Cardiac muscle cell (in vitro differentiated cells and primary cell): Measurements from ENCODE around the gene MPEG1. TPM values are rescaled to one million over a fixed set of nuclear protein-coding genes. Genes with fewer than 3 reads are reported as not detected.

Source experiments
- DNase-seq, 2 donors: peaks; one replicate each; pipeline versions ENCODE4 v3.0.0 to v3.0.0-alpha.2; 2010 to 2017; ENCODE audit warnings: low read depth in 1 of 2, low spot score in 1 of 2
- H3K27ac ChIP-seq: fragments of 200-600 bp; sonication (generic); 2 replicates; pipeline ENCODE4 v1.5.1; 2016
- H3K27me3 ChIP-seq: fragments of 200-600 bp; sonication (generic); 2 replicates; pipeline ENCODE4 v1.6.0; 2016; ENCODE audit warnings: control low read depth
- H3K36me3 ChIP-seq: fragments of 200-600 bp; sonication (generic); 2 replicates; pipeline ENCODE4 v1.5.1; 2016; ENCODE audit warnings: control low read depth
- H3K4me1 ChIP-seq: fragments of 200-600 bp; sonication (generic); 2 replicates; pipeline ENCODE4 v1.8.1; 2017; ENCODE audit warnings: low read depth, mild to moderate bottlenecking, mixed run types
- H3K4me3 ChIP-seq: fragments of 200-600 bp; sonication (generic); 2 replicates; pipeline ENCODE4 v1.5.1; 2016; ENCODE audit warnings: mild to moderate bottlenecking
- H3K9me3 ChIP-seq: fragments of 200-600 bp; sonication (generic); 2 replicates; pipeline ENCODE4 v1.5.1; 2017; ENCODE audit warnings: low read depth, mild to moderate bottlenecking, control low read depth
- CTCF ChIP-seq: IDR thresholded peaks from 2 replicates; pipeline ENCODE4 v1.5.1; 2012; ENCODE audit warnings: low read depth, mild to moderate bottlenecking, low read length
- polyA plus RNA-seq: library from polyadenylated mRNA; unstranded; fragments of >200 nt; fragmentation: Nextera tagmentation; extraction: Ambion mirVana; gene quantifications from 2 replicates; pipeline ENCODE4 v1.2.1, GENCODE V29; 2016
- total RNA-seq: library from RNA; depleted of rRNA; stranded (reverse); fragments of >200 nt; gene quantifications from 2 replicates; pipeline ENCODE4 v1.2.3, GENCODE V29; 2016

Gene MPEG1
- not detected in 2 replicates for total RNA-seq
- not detected in 2 replicates for polyA plus RNA-seq

- Histone ChIP-seq H3K27me3 (no peaks in the 10 kb centered on the region), H3K27ac (no peak within 1 kb of the TSS), H3K4me1 (no peaks in the 10 kb centered on the region), H3K4me3 (no peak within 1 kb of the TSS), H3K36me3 (no peaks in the 10 kb centered on the region), H3K9me3 (no peaks in the 10 kb centered on the region)
- no peak for TF ChIP-seq CTCF
- DNase-seq: no peak
Measured at GRCh38 chr11:59212744-59213631, at the start of gene MPEG1. Gene MPEG1, minus strand, starts transcription at chr11:59212927. Its CDS starts 62 bp downstream, at chr11:59212865.

GRCh38 chr11:59262177-59262818 lies 49.6 kb upstream of the MPEG1 start:
- no peaks in the 10 kb centered on the region for H3K36me3 ChIP-seq
- H3K4me3 ChIP-seq: no peak overlapping the region
- H3K9me3 ChIP-seq: no peaks in the 10 kb centered on the region
- H3K4me1 ChIP-seq: peaks cover 7% of the 10 kb centered on the region
- no peaks in the 10 kb centered on the region for H3K27me3 ChIP-seq
- no peak for DNase-seq
- TF ChIP-seq CTCF: no peak
- H3K27ac ChIP-seq: no peak overlapping the region

GRCh38 chr11:59261150-59261549 lies 48.4 kb upstream of the MPEG1 start:
- no peak overlapping the region for H3K4me3 ChIP-seq
- no peak overlapping the region for H3K27ac ChIP-seq
- no peak for TF ChIP-seq CTCF
- DNase-seq: no peak
- H3K27me3 ChIP-seq: no peaks in the 10 kb centered on the region
- no peaks in the 10 kb centered on the region for H3K4me1 ChIP-seq
- H3K9me3 ChIP-seq: no peaks in the 10 kb centered on the region
- no peaks in the 10 kb centered on the region for H3K36me3 ChIP-seq

GRCh38 chr11:59259867-59260475 lies 47.2 kb upstream of the MPEG1 start:
- H3K4me1 ChIP-seq: no peaks in the 10 kb centered on the region
- H3K9me3 ChIP-seq: no peaks in the 10 kb centered on the region
- H3K4me3 ChIP-seq: no peak overlapping the region
- no peaks in the 10 kb centered on the region for H3K36me3 ChIP-seq
- H3K27ac ChIP-seq: no peak overlapping the region
- no peak for DNase-seq
- no peak for TF ChIP-seq CTCF
- no peaks in the 10 kb centered on the region for H3K27me3 ChIP-seq

- no peak for DNase-seq
- Histone ChIP-seq H3K27ac (no peak overlapping the region), H3K9me3 (no peaks in the 10 kb centered on the region), H3K27me3 (no peaks in the 10 kb centered on the region), H3K4me1 (no peaks in the 10 kb centered on the region), H3K4me3 (no peak overlapping the region), H3K36me3 (no peaks in the 10 kb centered on the region)
- TF ChIP-seq CTCF: no peak
Measured at GRCh38 chr11:59259047-59259446, 46.3 kb upstream of the MPEG1 start.
